K562 (cell line): Measurements from ENCODE around the gene GPR183. TPM values are rescaled to one million over a fixed set of nuclear protein-coding genes. Genes with fewer than 3 reads are reported as not detected.

Source experiments
- ATAC-seq: fragments of 200-7000 bp; cut with Tn5 transposase; 3 replicates; pipeline ENCODE4 v1.9.1; 2020; ENCODE audit warnings: moderate library complexity
- BruUV-seq: library from RNA; stranded (reverse); fragments of 400-500 nt; replicated peaks from 2 replicates; lab custom pipeline; 2021; lab: Mats Ljungman, UMichigan
- CTCF ChIA-PET: fragments of 300-600 bp; formaldehyde crosslinking; extraction: SDS; loops from one replicate; lab custom pipeline; 2021; ENCODE audit warnings: low intra/inter-chr PET ratio; lab: Yijun Ruan, JAX
- POLR2A ChIA-PET: fragments of 300-600, 350-650 bp; sonication (Branson Sonifier 250); formaldehyde crosslinking; extraction: SDS; loops from one replicate; lab custom pipeline; 2021; ENCODE audit warnings: antibody characterized with exemption, inconsistent platforms; lab: Yijun Ruan, JAX
- DNase-seq, 4 experiments: peaks; one replicate each; pipeline versions ENCODE4 v3.0.0 to v3.0.0-alpha.2; 2011 to 2018; ENCODE audit warnings: low spot score in 3 of 4, mixed read lengths in 3 of 4; ENCODE audit errors: extremely low read depth in 1 of 4
- FAIRE-seq: peaks from 2 replicates; lab custom pipeline; 2011; peaks lifted over from hg19 to GRCh38; lab: Jason Lieb, UNC
- H2AFZ ChIP-seq: 2 replicates; pipeline ENCODE4 v1.6.0; 2011; ENCODE audit warnings: low read depth, low read length, control low read depth, inconsistent platforms
- H3K27ac ChIP-seq: fragments of 200-600 bp; 3 replicates; pipeline ENCODE4 v1.8.0; 2011; ENCODE audit warnings: low read depth, mild to moderate bottlenecking, control low read depth, inconsistent platforms, low read length, moderate library complexity, mixed read lengths; ENCODE audit errors: extremely low read depth
- H3K27me3 ChIP-seq, 2 experiments: fragments of 300-600 bp in 1 of 2; 2 replicates in 1 of 2; 3 replicates in 1 of 2; pipeline versions ENCODE4 v1.6.0 to v1.8.0; 2011; ENCODE audit warnings: inconsistent platforms in 2 of 2, low read length in 2 of 2, mild to moderate bottlenecking in 1 of 2, mixed read lengths in 1 of 2, moderate library complexity in 1 of 2; ENCODE audit not compliant: control insufficient read depth in 2 of 2, insufficient read depth in 2 of 2
- H3K36me3 ChIP-seq: fragments of 300-600 bp; 3 replicates; pipeline ENCODE4 v1.8.0; 2011; ENCODE audit warnings: mild to moderate bottlenecking, low read length, inconsistent platforms; ENCODE audit not compliant: control insufficient read depth, insufficient read depth
- H3K4me1 ChIP-seq, 2 experiments: fragments of 200-600 bp in 1 of 2; replicated peaks in 1 of 2; 2 replicates in 1 of 2; 3 replicates in 1 of 2; pipeline versions ENCODE4 v1.5.1 to v1.8.0; 2011; ENCODE audit warnings: inconsistent platforms in 2 of 2, low read length in 2 of 2, mild to moderate bottlenecking in 1 of 2, mixed read lengths in 1 of 2, moderate library complexity in 1 of 2; ENCODE audit not compliant: control insufficient read depth in 2 of 2, insufficient read depth in 2 of 2
- H3K4me2 ChIP-seq: 2 replicates; pipeline ENCODE4 v1.6.1; 2011; ENCODE audit warnings: low read length, control low read depth, inconsistent platforms, mixed read lengths; ENCODE audit not compliant: insufficient read depth
- H3K4me3 ChIP-seq: fragments of 200-600 bp; sonication (generic), shearing (Covaris generic); 2 replicates; pipeline ENCODE4 v1.5.1; 2016; ENCODE audit warnings: control low read depth, inconsistent platforms
- H3K79me2 ChIP-seq: fragments of 200-600 bp; 3 replicates; pipeline ENCODE4 v1.8.0; 2011; ENCODE audit warnings: low read length, inconsistent platforms; ENCODE audit not compliant: control insufficient read depth, insufficient read depth
- H3K9ac ChIP-seq, 2 experiments: 2 replicates each; pipeline versions ENCODE4 v1.6.0 to v1.6.1; 2011; ENCODE audit warnings: low read depth in 2 of 2, low read length in 2 of 2, control low read depth in 1 of 2, inconsistent platforms in 1 of 2, mild to moderate bottlenecking in 1 of 2, mixed read lengths in 1 of 2; ENCODE audit not compliant: insufficient read depth in 1 of 2
- H3K9me1 ChIP-seq: one replicate; pipeline ENCODE4 v1.6.0; 2011; ENCODE audit warnings: inconsistent platforms, mild to moderate bottlenecking, low read length, moderate library complexity; ENCODE audit not compliant: control insufficient read depth, insufficient read depth
- H3K9me3 ChIP-seq: replicated peaks from 2 replicates; pipeline ENCODE4 v1.5.1; 2011; ENCODE audit warnings: low read depth, low read length, inconsistent platforms; ENCODE audit not compliant: control insufficient read depth, insufficient read depth
- H4K20me1 ChIP-seq: replicated peaks from 2 replicates; pipeline ENCODE4 v1.6.1; 2011; ENCODE audit warnings: low read length, inconsistent platforms, mixed read lengths; ENCODE audit not compliant: control insufficient read depth, insufficient read depth
- C11orf30 ChIP-seq: fragments of 450-650 bp; IDR thresholded peaks from 2 replicates; pipeline ENCODE4 v1.6.1; 2016; ENCODE audit warnings: low read depth, mild to moderate bottlenecking
- KDM4B ChIP-seq, 2 experiments: fragments of 450-650 bp in 1 of 2; sonication (generic) in 1 of 2; IDR thresholded peaks; 2 replicates each; pipeline ENCODE4 v1.6.1; 2016 to 2017; ENCODE audit warnings: borderline replicate concordance in 2 of 2, antibody characterized with exemption in 1 of 2, low read depth in 1 of 2, mild to moderate bottlenecking in 1 of 2
- MAFK ChIP-seq: IDR thresholded peaks from 2 replicates; pipeline ENCODE4 v1.6.1; 2011; ENCODE audit warnings: low read length, improper control_type of control experiment
- RAD21 ChIP-seq, 2 experiments: fragments of 250-450 bp in 1 of 2; fragments of 450-650 bp in 1 of 2; sonication (Bioruptor Pico) in 1 of 2; formaldehyde crosslinking in 1 of 2; IDR thresholded peaks in 1 of 2; conservative IDR thresholded peaks in 1 of 2; 2 replicates each; pipeline versions ENCODE4 v1.4.0 to v1.8.0; 2020 to 2022; ENCODE audit warnings: mild to moderate bottlenecking in 2 of 2, moderate library complexity in 1 of 2
- THRAP3 ChIP-seq: fragments of 450-650 bp; IDR thresholded peaks from 2 replicates; pipeline ENCODE4 v1.6.1; 2016; ENCODE audit warnings: mild to moderate bottlenecking, inconsistent platforms, borderline replicate concordance
- WGBS: fragments of 100-300 bp; shearing (Covaris generic); methylation state at CpG from one replicate; pipeline ENCODE4 v1.1.6; 2016; ENCODE audit warnings: low coverage, mixed read lengths; ENCODE audit not compliant: insufficient coverage; ENCODE audit errors: missing lambda C conversion rate; 5-methylcytosine and 5-hydroxymethylcytosine counted together
- in situ Hi-C: fragments of 300-500 bp; cut with MboI; formaldehyde crosslinking; loops from 4 replicates; pipeline ENCODE4 v1.15.0; 2018; ENCODE audit warnings: inconsistent platforms, mixed read lengths
- intact Hi-C: fragments of 100-400 bp; cut with micrococcal nuclease; formaldehyde crosslinking; loops from 2 replicates; pipeline ENCODE4 v1.14.2; 2022
- polyA plus RNA-seq, 8 experiments: library from polyadenylated mRNA; depleted of rRNA in 4 of 8; stranded (reverse) in 5 of 8; unstranded in 3 of 8; fragments of >200 nt; fragmentation: Nextera tagmentation in 2 of 8; fragmentation: Illumina TruSeq in 1 of 8; extraction: Ambion mirVana in 2 of 8; extraction: Trizol in 1 of 8; gene quantifications; 2 replicates each; pipeline versions ENCODE4 v1.2.1 to v1.2.3, GENCODE V29; 2011 to 2014; ENCODE audit warnings: inconsistent platforms in 1 of 8, missing spikeins in 1 of 8
- total RNA-seq, 7 experiments: library from RNA; depleted of rRNA in 6 of 7; stranded (reverse); fragments of >200 nt in 6 of 7; fragmentation: Illumina TruSeq in 2 of 7; extraction: Trizol in 2 of 7; gene quantifications; 2 replicates each; pipeline versions ENCODE4 v1.2.1 to v1.2.3, GENCODE V29; 2011 to 2021; ENCODE audit warnings: low replicate concordance in 1 of 7
- TF ChIP-seq, protein P1 (sequence below), 3 experiments: IDR thresholded peaks in 2 of 3; conservative IDR thresholded peaks in 1 of 3; 2 replicates each; pipeline ENCODE4 v1.5.1; 2011 to 2012; ENCODE audit warnings: low read length in 3 of 3, mild to moderate bottlenecking in 3 of 3, control low read depth in 2 of 3, improper control_type of control experiment in 1 of 3, inconsistent platforms in 1 of 3, low read depth in 1 of 3, mixed read lengths in 1 of 3, moderate library complexity in 1 of 3; ENCODE audit not compliant: insufficient read depth in 2 of 3
- TF ChIP-seq, protein P2 (sequence below): sonication (generic); formaldehyde crosslinking; IDR thresholded peaks from 2 replicates; pipeline ENCODE4 v1.8.1; 2023; ENCODE audit warnings: mild to moderate bottlenecking, missing genetic modification reagents, moderate library complexity
- TF ChIP-seq, protein P3 (sequence below), 2 experiments: fragments of 450-650 bp; formaldehyde crosslinking in 1 of 2; IDR thresholded peaks; 2 replicates each; pipeline versions ENCODE4 v1.4.0 to v1.6.1; 2014 to 2020; ENCODE audit warnings: mild to moderate bottlenecking in 2 of 2, borderline replicate concordance in 1 of 2, low read depth in 1 of 2

The GPR183 gene
- total and polyA plus RNA-seq, 9 of the 15 experiments (the other 6 are each of a cell fraction or from before 2014, with no cell fraction given): 1.3 to 10.2 (median 3.7) TPM

DNA sequence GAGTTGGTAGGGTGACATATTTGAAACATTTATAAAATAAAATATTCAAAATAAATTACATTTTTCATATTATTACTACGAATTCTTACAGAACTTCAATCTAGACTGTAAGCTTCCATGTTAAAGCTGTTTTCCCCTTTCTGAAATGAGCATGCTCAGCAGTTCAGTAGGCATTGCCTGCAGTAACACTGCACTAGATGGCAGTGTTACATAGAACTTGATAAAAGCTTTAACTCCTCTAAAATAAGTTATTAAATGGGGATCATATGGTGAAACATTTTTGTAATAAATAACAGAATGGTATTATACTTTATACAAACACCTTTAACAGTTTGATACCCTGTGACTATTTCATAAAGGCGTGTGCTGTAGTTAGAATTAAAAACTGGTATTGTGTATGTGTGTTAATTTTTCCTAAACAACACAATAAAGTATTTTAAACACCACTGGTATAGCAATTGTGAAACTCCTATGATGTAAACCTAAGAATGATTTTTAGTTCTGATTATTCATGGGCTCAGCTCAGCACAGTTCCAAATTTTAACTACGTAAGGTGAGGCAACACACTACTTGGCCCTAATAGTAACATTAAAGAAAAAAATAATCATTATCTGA is 37.5 kb downstream of the GPR183 start:
- Histone ChIP-seq H3K4me2 (no peak overlapping the region), H3K9me1 (no peaks in the 10 kb centered on the region), H3K79me2 (peaks cover 29% of the 10 kb centered on the region), H3K27me3 (no peaks in the 10 kb centered on the region), H3K9me3 (no peaks in the 10 kb centered on the region), H3K36me3 (peaks cover 6% of the 10 kb centered on the region; the same call in 2 of the 3 replicates), H3K27ac (no peak overlapping the region), H3K4me3 (no peak overlapping the region), H2AFZ (no peak overlapping the region), H3K4me1 (peaks cover 7 to 24% of the 10 kb centered on the region in 2 experiments; a peak in 3 of 5 replicates), H3K9ac (no peak overlapping the region), H4K20me1 (no peaks in the 10 kb centered on the region)
- CTCF ChIA-PET: interaction anchor here (0.6 to 5.6 kb wide), 5 partner anchors 97 to 526 kb away, joined by 3 to 73 read pairs (median 3); no protein-coding TSS in a partner anchor
- ATAC-seq (peak; percentile 86), FAIRE-seq (no peak), DNase-seq (peak in 2 of 4 experiments; percentile 23 to 56)
- in situ Hi-C loops: loop anchor here (5.0 kb wide), 2 partner anchors 92 to 168 kb away; no protein-coding TSS in a partner anchor
- POLR2A ChIA-PET: interaction anchor here (0.9 to 1.1 kb wide), 2 partner anchors 11 to 171 kb away, joined by 3 to 4 read pairs; no protein-coding TSS in a partner anchor
- BruUV-seq: no TSS peak
- 35% methylated on average over 3 of the region's 3 CpGs for WGBS
- intact Hi-C loops: loop anchor here (1.0 to 10.0 kb wide), 7 partner anchors 63 to 595 kb away; partner anchors contain the start of gene UBAC2
- TF ChIP-seq KDM4B (IDR thresholded peaks at IDR 0.05; ENCODE audit: borderline replicate concordance in 2 of 2, low read depth in 1 of 2) (no peak), RAD21 (CRISPR knock-in tag; conservative IDR thresholded peaks at IDR 0.05 in 1 of 2, IDR thresholded peaks at IDR 0.05 in 1 of 2) (peak; percentile 80 to 87), C11orf30 (peak; percentile 88), THRAP3 (no peak), MAFK (peak; percentile 76)
- TF ChIP-seq, protein P1, sequence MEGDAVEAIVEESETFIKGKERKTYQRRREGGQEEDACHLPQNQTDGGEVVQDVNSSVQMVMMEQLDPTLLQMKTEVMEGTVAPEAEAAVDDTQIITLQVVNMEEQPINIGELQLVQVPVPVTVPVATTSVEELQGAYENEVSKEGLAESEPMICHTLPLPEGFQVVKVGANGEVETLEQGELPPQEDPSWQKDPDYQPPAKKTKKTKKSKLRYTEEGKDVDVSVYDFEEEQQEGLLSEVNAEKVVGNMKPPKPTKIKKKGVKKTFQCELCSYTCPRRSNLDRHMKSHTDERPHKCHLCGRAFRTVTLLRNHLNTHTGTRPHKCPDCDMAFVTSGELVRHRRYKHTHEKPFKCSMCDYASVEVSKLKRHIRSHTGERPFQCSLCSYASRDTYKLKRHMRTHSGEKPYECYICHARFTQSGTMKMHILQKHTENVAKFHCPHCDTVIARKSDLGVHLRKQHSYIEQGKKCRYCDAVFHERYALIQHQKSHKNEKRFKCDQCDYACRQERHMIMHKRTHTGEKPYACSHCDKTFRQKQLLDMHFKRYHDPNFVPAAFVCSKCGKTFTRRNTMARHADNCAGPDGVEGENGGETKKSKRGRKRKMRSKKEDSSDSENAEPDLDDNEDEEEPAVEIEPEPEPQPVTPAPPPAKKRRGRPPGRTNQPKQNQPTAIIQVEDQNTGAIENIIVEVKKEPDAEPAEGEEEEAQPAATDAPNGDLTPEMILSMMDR (IDR thresholded peaks at IDR 0.05 in 2 of 3, conservative IDR thresholded peaks at IDR 0.05 in 1 of 3; ENCODE audit: insufficient read depth in 2 of 3, low read depth in 1 of 3, low read length in 3 of 3): peak; percentile 66 to 81 (median 66); a peak in 5 of 6 replicates
- TF ChIP-seq, protein P2, sequence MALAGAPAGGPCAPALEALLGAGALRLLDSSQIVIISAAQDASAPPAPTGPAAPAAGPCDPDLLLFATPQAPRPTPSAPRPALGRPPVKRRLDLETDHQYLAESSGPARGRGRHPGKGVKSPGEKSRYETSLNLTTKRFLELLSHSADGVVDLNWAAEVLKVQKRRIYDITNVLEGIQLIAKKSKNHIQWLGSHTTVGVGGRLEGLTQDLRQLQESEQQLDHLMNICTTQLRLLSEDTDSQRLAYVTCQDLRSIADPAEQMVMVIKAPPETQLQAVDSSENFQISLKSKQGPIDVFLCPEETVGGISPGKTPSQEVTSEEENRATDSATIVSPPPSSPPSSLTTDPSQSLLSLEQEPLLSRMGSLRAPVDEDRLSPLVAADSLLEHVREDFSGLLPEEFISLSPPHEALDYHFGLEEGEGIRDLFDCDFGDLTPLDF (CRISPR knock-in tag): no peak
- TF ChIP-seq, protein P3, sequence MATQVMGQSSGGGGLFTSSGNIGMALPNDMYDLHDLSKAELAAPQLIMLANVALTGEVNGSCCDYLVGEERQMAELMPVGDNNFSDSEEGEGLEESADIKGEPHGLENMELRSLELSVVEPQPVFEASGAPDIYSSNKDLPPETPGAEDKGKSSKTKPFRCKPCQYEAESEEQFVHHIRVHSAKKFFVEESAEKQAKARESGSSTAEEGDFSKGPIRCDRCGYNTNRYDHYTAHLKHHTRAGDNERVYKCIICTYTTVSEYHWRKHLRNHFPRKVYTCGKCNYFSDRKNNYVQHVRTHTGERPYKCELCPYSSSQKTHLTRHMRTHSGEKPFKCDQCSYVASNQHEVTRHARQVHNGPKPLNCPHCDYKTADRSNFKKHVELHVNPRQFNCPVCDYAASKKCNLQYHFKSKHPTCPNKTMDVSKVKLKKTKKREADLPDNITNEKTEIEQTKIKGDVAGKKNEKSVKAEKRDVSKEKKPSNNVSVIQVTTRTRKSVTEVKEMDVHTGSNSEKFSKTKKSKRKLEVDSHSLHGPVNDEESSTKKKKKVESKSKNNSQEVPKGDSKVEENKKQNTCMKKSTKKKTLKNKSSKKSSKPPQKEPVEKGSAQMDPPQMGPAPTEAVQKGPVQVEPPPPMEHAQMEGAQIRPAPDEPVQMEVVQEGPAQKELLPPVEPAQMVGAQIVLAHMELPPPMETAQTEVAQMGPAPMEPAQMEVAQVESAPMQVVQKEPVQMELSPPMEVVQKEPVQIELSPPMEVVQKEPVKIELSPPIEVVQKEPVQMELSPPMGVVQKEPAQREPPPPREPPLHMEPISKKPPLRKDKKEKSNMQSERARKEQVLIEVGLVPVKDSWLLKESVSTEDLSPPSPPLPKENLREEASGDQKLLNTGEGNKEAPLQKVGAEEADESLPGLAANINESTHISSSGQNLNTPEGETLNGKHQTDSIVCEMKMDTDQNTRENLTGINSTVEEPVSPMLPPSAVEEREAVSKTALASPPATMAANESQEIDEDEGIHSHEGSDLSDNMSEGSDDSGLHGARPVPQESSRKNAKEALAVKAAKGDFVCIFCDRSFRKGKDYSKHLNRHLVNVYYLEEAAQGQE (IDR thresholded peaks at IDR 0.05; ENCODE audit: borderline replicate concordance): peak; percentile 73; the same call in 1 of the 2 replicates
- TF ChIP-seq, protein P3 (CRISPR knock-in tag; IDR thresholded peaks at IDR 0.05; ENCODE audit: low read depth): no peak
